GM10266 (cell line): ENCODE results near the gene SEPTIN10.

ENCODE experiments used
- DNase-seq: peaks from one replicate; pipeline ENCODE4 v3.0.0; 2012; ENCODE audit errors: extremely low spot score
- TF ChIP-seq, protein P1 (sequence below): IDR thresholded peaks from 2 replicates; pipeline ENCODE4 v1.5.1; 2012; ENCODE audit warnings: mild to moderate bottlenecking, low read depth; ENCODE audit not compliant: control insufficient read depth, insufficient read depth; ENCODE audit errors: missing control alignments

SEPTIN10 gene

GRCh38 chr2:109529532-109530449, 84.0 kb downstream of the SEPTIN10 start:
- DNase-seq: no peak
- TF ChIP-seq, protein P1, sequence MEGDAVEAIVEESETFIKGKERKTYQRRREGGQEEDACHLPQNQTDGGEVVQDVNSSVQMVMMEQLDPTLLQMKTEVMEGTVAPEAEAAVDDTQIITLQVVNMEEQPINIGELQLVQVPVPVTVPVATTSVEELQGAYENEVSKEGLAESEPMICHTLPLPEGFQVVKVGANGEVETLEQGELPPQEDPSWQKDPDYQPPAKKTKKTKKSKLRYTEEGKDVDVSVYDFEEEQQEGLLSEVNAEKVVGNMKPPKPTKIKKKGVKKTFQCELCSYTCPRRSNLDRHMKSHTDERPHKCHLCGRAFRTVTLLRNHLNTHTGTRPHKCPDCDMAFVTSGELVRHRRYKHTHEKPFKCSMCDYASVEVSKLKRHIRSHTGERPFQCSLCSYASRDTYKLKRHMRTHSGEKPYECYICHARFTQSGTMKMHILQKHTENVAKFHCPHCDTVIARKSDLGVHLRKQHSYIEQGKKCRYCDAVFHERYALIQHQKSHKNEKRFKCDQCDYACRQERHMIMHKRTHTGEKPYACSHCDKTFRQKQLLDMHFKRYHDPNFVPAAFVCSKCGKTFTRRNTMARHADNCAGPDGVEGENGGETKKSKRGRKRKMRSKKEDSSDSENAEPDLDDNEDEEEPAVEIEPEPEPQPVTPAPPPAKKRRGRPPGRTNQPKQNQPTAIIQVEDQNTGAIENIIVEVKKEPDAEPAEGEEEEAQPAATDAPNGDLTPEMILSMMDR: no peak

DNA sequence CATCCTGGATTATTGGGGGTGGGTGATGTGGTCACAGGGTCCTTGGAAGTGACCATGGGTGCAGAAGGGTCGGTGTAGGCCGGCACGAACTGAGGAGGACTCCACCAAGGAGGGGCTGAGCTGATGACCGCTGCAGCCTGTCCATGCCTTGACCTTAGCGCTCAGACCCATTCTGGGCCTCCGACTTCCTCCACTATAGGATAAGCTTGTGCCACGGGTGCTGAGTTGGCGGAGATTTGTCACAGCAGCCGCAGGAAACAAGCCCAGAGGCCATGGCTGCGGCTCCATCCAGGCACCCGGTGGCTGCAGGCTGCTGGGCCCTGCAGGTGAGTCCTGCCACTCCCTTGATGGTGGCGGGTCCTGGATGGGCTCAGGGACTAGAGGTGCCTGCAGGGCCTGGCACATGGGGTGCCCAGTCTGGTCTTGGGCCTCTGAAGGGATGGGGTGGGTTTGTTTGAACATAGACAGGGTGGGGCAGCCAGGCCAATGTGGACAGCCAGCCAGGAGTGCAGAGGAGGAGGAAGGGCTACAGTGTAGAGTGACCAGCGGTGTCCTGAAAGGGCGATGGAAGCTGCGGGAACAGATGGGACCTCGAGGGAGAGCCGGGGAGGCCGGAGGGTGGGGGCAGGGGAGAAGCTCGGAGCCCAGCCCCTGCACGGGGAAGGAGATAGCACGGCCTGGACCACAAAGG, 84.8 kb downstream of the SEPTIN10 start:
- TF ChIP-seq, protein P1: no peak
- no peak for DNase-seq

DNA sequence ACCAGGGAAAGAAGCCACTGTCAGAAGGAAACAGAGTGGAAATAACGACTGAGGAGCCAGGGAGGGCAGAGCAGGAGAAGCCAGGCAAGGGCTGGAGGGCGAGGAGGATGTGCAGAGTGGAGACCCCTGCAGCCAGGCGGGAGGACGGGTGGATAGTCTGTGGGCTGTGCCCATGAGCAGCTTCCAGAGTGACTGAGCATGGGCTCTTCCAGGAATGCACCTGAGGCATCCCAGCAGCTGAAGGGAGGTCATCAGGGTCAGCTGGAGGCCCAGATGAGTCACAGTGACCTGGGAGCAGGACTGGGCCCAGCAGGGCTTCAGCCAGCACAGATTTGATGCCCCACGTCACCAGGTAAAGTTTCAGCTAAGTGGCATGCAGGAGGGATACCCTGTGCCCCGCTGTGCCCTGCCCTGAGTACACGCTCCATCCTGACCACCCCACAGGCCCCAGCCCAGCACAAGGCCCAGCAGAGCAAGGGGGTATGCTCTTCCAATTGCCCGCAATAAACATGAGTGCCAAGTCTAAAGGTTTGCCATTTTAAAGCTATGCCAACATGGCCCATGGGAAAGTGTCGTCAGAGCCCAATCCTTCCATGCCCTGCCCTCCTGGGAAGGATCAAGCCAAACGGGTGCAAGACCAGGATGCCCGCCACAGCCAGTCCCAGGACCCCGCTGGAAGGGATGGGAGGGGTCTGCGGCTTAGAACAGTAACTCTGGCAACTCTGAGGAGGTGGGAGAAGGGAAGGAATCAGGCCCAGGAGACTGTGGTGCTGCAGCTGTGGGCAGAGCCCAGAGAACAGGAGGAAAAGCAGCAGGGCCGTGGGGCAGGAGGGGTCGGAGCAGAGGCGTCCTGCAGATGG, 85.7 kb downstream of the SEPTIN10 start:
- TF ChIP-seq, protein P1: no peak
- DNase-seq: no peak

GRCh38 chr2:109527079-109527478, 86.7 kb downstream of the SEPTIN10 start:
- TF ChIP-seq, protein P1: no peak
- no peak for DNase-seq

GRCh38 chr2:109526442-109526970, 87.3 kb downstream of the SEPTIN10 start:
- no peak for DNase-seq
- TF ChIP-seq, protein P1: no peak

GRCh38 chr2:109525836-109526235, 87.9 kb downstream of the SEPTIN10 start:
- no peak for DNase-seq
- TF ChIP-seq, protein P1: no peak
